K562 (cell line): ENCODE data around the gene ETHE1. TPM values are rescaled to one million over a fixed set of nuclear protein-coding genes. Genes with fewer than 3 reads are reported as not detected.

Experiments
- CBX3 ChIP-seq, 2 experiments: IDR thresholded peaks; 1 replicate in 1 of 2; 2 replicates in 1 of 2; pipeline ENCODE4 v1.6.1; 2012; ENCODE audit warnings: inconsistent platforms in 2 of 2, low read length in 2 of 2, borderline replicate concordance in 1 of 2, control low read depth in 1 of 2
- ETS2 ChIP-seq: IDR thresholded peaks from 2 replicates; pipeline ENCODE4 v1.6.1; 2016; ENCODE audit warnings: borderline replicate concordance, missing genetic modification characterization, mild to moderate bottlenecking, moderate library complexity, missing compliant biosample characterization; ENCODE audit not compliant: poor library complexity, severe bottlenecking
- FOS ChIP-seq: IDR thresholded peaks from 3 replicates; pipeline ENCODE4 v1.6.1; 2011; ENCODE audit not compliant: insufficient read length; ENCODE audit errors: extremely low read depth
- GABPA ChIP-seq: fragments of 200-800 bp; sonication (Bioruptor generic); conservative IDR thresholded peaks from 2 replicates; pipeline ENCODE4 v1.6.1; 2016; ENCODE audit warnings: low read depth, missing genetic modification characterization, missing compliant biosample characterization
- GATA2 ChIP-seq: sonication (generic); formaldehyde crosslinking; IDR thresholded peaks from 2 replicates; pipeline ENCODE4 v1.4.0; 2020; ENCODE audit warnings: mild to moderate bottlenecking, missing genetic modification reagents
- GATAD2A ChIP-seq: fragments of 450-650 bp; IDR thresholded peaks from 2 replicates; pipeline ENCODE4 v1.6.1; 2017
- HEY1 ChIP-seq: fragments of 250-450 bp; sonication (Bioruptor Pico); IDR thresholded peaks from 2 replicates; pipeline ENCODE4 v1.5.0; 2020; ENCODE audit warnings: mild to moderate bottlenecking, moderate library complexity, borderline replicate concordance
- HINFP ChIP-seq: fragments of 450-650 bp; conservative IDR thresholded peaks from 2 replicates; pipeline ENCODE4 v1.6.1; 2016; ENCODE audit warnings: missing genetic modification characterization, low read depth, mild to moderate bottlenecking, control low read depth, missing compliant biosample characterization
- KAT8 ChIP-seq: fragments of 450-650 bp; IDR thresholded peaks from 2 replicates; pipeline ENCODE4 v1.6.1; 2016; ENCODE audit warnings: low read depth, mild to moderate bottlenecking
- MYC ChIP-seq, 2 experiments: fragments of 250-450 bp in 1 of 2; sonication (Bioruptor Pico) in 1 of 2; IDR thresholded peaks; 2 replicates each; pipeline versions ENCODE4 v1.5.1 to v1.6.1; 2012 to 2021; ENCODE audit warnings: low read depth in 2 of 2, borderline replicate concordance in 1 of 2, improper control_type of control experiment in 1 of 2, low read length in 1 of 2, mild to moderate bottlenecking in 1 of 2, moderate library complexity in 1 of 2
- NCOA4 ChIP-seq: fragments of 450-650 bp; IDR thresholded peaks from 2 replicates; pipeline ENCODE4 v1.6.1; 2018; ENCODE audit warnings: mild to moderate bottlenecking; ENCODE audit not compliant: partially characterized antibody
- NUFIP1 ChIP-seq: fragments of 450-650 bp; IDR thresholded peaks from 2 replicates; pipeline ENCODE4 v1.6.1; 2018; ENCODE audit not compliant: partially characterized antibody
- PPARD ChIP-seq: fragments of 250-450 bp; sonication (Bioruptor Pico); IDR thresholded peaks from 2 replicates; pipeline ENCODE4 v1.8.0; 2022; ENCODE audit warnings: inconsistent platforms, mild to moderate bottlenecking, moderate library complexity
- PRMT5 ChIP-seq: sonication (generic); formaldehyde crosslinking; IDR thresholded peaks from 2 replicates; pipeline ENCODE4 v1.5.0; 2020; ENCODE audit warnings: missing genetic modification reagents
- RB1 ChIP-seq: fragments of 450-650 bp; IDR thresholded peaks from 2 replicates; pipeline ENCODE4 v1.6.1; 2017; ENCODE audit warnings: low read depth, mild to moderate bottlenecking
- RBM22 ChIP-seq: fragments of 200-400 bp; formaldehyde crosslinking; IDR thresholded peaks from 2 replicates; pipeline ENCODE4 v1.6.1; 2018; ENCODE audit warnings: low read length, low read depth; ENCODE audit not compliant: poor library complexity, severe bottlenecking
- SETDB1 ChIP-seq: IDR thresholded peaks from one replicate; pipeline ENCODE4 v1.6.1; 2012; ENCODE audit warnings: low read length, control low read depth, inconsistent platforms
- SIRT6 ChIP-seq: IDR thresholded peaks from one replicate; pipeline ENCODE4 v1.6.1; 2012; ENCODE audit warnings: low read depth, mild to moderate bottlenecking, control low read depth, inconsistent platforms, low read length, moderate library complexity
- SNRNP70 ChIP-seq: fragments of 200-400 bp; formaldehyde crosslinking; optimal IDR thresholded peaks from 2 replicates; pipeline ENCODE3; 2017; ENCODE audit warnings: low read depth, low read length
- SP2 ChIP-seq: IDR thresholded peaks from 2 replicates; pipeline ENCODE4 v1.6.1; 2011; ENCODE audit warnings: mild to moderate bottlenecking, low read depth, low read length, moderate library complexity; ENCODE audit not compliant: poor library complexity, severe bottlenecking; ENCODE audit errors: extremely low read depth
- polyA plus RNA-seq, 8 experiments: library from polyadenylated mRNA; depleted of rRNA in 4 of 8; stranded (reverse) in 5 of 8; unstranded in 3 of 8; fragments of >200 nt; fragmentation: Nextera tagmentation in 2 of 8; fragmentation: Illumina TruSeq in 1 of 8; extraction: Ambion mirVana in 2 of 8; extraction: Trizol in 1 of 8; gene quantifications; 2 replicates each; pipeline versions ENCODE4 v1.2.1 to v1.2.3, GENCODE V29; 2011 to 2014; ENCODE audit warnings: inconsistent platforms in 1 of 8, missing spikeins in 1 of 8
- total RNA-seq, 7 experiments: library from RNA; depleted of rRNA in 6 of 7; stranded (reverse); fragments of >200 nt in 6 of 7; fragmentation: Illumina TruSeq in 2 of 7; extraction: Trizol in 2 of 7; gene quantifications; 2 replicates each; pipeline versions ENCODE4 v1.2.1 to v1.2.3, GENCODE V29; 2011 to 2021; ENCODE audit warnings: low replicate concordance in 1 of 7
- TF ChIP-seq, protein P1 (sequence below), 2 experiments: fragments of 450-650 bp; conservative IDR thresholded peaks; 2 replicates each; pipeline ENCODE4 v1.6.1; 2017; ENCODE audit warnings: mild to moderate bottlenecking in 2 of 2, moderate library complexity in 2 of 2
- TF ChIP-seq, protein P2 (sequence below): fragments of 450-650 bp; IDR thresholded peaks from 2 replicates; pipeline ENCODE4 v1.6.1; 2016; ENCODE audit warnings: mild to moderate bottlenecking

Gene ETHE1
- total and polyA plus RNA-seq, 9 of the 15 experiments (the other 6 are each of a cell fraction or from before 2014, with no cell fraction given) = 2.9 to 21.0 (median 10.2) TPM

GRCh38 chr19:43503501-43504425 lies 23.2 kb downstream of the ETHE1 start (continued):
- TF ChIP-seq, protein P1, sequence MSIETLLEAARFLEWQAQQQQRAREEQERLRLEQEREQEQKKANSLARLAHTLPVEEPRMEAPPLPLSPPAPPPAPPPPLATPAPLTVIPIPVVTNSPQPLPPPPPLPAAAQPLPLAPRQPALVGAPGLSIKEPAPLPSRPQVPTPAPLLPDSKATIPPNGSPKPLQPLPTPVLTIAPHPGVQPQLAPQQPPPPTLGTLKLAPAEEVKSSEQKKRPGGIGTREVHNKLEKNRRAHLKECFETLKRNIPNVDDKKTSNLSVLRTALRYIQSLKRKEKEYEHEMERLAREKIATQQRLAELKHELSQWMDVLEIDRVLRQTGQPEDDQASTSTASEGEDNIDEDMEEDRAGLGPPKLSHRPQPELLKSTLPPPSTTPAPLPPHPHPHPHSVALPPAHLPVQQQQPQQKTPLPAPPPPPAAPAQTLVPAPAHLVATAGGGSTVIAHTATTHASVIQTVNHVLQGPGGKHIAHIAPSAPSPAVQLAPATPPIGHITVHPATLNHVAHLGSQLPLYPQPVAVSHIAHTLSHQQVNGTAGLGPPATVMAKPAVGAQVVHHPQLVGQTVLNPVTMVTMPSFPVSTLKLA (conservative IDR thresholded peaks at IDR 0.05) = peak in 1 of 2 experiments; percentile 16; a peak in 1 of 4 replicates
- no peak for TF ChIP-seq PPARD
- no peak for TF ChIP-seq SIRT6
- no peak for TF ChIP-seq SNRNP70
- no peak for TF ChIP-seq SP2
- TF ChIP-seq ETS2 (tag) = no peak
- TF ChIP-seq, protein P2, sequence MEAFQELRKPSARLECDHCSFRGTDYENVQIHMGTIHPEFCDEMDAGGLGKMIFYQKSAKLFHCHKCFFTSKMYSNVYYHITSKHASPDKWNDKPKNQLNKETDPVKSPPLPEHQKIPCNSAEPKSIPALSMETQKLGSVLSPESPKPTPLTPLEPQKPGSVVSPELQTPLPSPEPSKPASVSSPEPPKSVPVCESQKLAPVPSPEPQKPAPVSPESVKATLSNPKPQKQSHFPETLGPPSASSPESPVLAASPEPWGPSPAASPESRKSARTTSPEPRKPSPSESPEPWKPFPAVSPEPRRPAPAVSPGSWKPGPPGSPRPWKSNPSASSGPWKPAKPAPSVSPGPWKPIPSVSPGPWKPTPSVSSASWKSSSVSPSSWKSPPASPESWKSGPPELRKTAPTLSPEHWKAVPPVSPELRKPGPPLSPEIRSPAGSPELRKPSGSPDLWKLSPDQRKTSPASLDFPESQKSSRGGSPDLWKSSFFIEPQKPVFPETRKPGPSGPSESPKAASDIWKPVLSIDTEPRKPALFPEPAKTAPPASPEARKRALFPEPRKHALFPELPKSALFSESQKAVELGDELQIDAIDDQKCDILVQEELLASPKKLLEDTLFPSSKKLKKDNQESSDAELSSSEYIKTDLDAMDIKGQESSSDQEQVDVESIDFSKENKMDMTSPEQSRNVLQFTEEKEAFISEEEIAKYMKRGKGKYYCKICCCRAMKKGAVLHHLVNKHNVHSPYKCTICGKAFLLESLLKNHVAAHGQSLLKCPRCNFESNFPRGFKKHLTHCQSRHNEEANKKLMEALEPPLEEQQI = no peak
- no peak for TF ChIP-seq RBM22
- TF ChIP-seq FOS = no peak
- TF ChIP-seq NUFIP1 = no peak
- TF ChIP-seq GATA2 (CRISPR knock-in tag) = no peak
- TF ChIP-seq NCOA4 = no peak
- TF ChIP-seq HINFP (tag) = no peak
- TF ChIP-seq RB1 = no peak
- TF ChIP-seq GABPA (tag) = no peak
- no peak for TF ChIP-seq KAT8
- peak; percentile 55; the same call in 1 of the 2 replicates for TF ChIP-seq MYC (IDR thresholded peaks at IDR 0.05; ENCODE audit: low read depth, low read length)
- TF ChIP-seq MYC (CRISPR knock-in tag; IDR thresholded peaks at IDR 0.05; ENCODE audit: borderline replicate concordance, low read depth) = no peak
- TF ChIP-seq PRMT5 = no peak
- TF ChIP-seq SETDB1 = no peak
- TF ChIP-seq GATAD2A = no peak; the same call in 1 of the 2 replicates
- no peak for TF ChIP-seq HEY1 (CRISPR knock-in tag)
- TF ChIP-seq CBX3 (IDR thresholded peaks at IDR 0.05; ENCODE audit: borderline replicate concordance in 1 of 2, low read length in 2 of 2) = no peak
